GM12865 (cell line): ENCODE results near the gene ZNF674.

ENCODE experiments used
- DNase-seq: peaks from one replicate; pipeline ENCODE4 v3.0.0; 2010; ENCODE audit warnings: low read depth
- H3K4me3 ChIP-seq: 2 replicates; pipeline ENCODE4 v1.5.1; 2011; ENCODE audit warnings: mild to moderate bottlenecking, low read depth, low read length, control low read depth
- TF ChIP-seq, protein P1 (sequence below): IDR thresholded peaks from 2 replicates; pipeline ENCODE4 v1.5.1; 2011; ENCODE audit warnings: low read length, control low read depth, low read depth, inconsistent platforms; ENCODE audit not compliant: insufficient read depth; ENCODE audit errors: missing control alignments

ZNF674 gene

DNA sequence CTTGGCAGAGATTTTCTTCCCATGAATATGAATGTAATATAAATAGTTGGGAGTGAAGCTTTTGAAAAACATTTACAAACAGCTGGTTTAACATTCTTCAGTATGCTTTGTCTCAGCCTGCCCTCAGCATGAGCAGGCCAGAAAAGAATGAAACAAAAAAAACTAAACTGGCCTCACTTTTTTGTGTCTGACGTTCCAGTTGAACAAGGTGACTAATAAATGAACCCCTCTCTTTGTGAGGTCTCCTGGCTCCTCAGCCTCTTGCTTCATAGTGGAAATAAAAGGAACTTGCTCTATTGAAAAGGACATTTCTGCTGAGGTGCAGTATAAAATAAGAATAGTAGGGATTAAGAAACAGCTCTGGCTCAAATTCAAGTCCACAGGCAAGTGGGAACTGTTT, 37.7 kb upstream of the ZNF674 start:
- no peak for DNase-seq
- TF ChIP-seq, protein P1, sequence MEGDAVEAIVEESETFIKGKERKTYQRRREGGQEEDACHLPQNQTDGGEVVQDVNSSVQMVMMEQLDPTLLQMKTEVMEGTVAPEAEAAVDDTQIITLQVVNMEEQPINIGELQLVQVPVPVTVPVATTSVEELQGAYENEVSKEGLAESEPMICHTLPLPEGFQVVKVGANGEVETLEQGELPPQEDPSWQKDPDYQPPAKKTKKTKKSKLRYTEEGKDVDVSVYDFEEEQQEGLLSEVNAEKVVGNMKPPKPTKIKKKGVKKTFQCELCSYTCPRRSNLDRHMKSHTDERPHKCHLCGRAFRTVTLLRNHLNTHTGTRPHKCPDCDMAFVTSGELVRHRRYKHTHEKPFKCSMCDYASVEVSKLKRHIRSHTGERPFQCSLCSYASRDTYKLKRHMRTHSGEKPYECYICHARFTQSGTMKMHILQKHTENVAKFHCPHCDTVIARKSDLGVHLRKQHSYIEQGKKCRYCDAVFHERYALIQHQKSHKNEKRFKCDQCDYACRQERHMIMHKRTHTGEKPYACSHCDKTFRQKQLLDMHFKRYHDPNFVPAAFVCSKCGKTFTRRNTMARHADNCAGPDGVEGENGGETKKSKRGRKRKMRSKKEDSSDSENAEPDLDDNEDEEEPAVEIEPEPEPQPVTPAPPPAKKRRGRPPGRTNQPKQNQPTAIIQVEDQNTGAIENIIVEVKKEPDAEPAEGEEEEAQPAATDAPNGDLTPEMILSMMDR, result no peak
- H3K4me3 ChIP-seq, result no peak overlapping the region

DNA sequence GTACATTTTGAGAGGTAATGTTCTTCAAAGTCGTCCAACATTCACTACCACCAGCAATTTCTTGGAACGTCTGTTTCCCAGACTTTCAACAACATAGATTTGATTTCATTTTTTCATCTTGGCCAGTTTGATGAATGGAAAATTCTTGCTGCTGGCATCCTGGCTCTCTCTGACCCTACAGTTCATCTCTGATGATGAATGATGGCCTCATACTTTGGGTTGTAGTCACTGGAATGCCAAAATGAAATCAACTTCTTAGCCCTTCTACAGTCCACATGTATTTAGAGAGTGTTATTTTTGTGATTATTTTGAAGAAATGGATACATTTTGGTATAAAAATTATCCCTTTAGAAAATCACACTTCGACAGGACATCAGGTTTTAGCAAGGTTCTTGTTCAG, 37.1 kb upstream of the ZNF674 start:
- TF ChIP-seq, protein P1, result no peak
- H3K4me3 ChIP-seq, result no peak overlapping the region
- DNase-seq, result no peak

DNA sequence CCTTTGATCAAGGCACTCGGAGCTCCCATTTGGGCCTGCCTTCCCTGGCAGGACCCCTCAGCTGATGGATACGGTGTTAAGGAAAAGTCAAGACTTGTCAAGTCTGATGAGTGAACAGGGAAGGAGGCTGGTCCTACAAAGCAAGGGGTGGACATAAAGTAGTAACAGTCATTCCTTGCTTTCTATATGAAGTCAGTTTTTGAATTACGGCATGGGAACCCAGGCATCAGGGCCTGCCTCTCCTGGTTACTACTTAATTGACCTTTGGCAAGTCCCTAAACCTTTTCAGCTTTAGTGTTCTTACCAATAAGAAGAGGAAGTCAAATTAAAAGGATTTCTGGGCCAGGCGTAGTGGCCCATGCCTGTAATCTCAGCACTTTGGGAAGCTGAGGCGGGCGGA, 35.4 kb upstream of the ZNF674 start:
- no peak overlapping the region for H3K4me3 ChIP-seq
- peak; percentile 32 for DNase-seq
- TF ChIP-seq, protein P1, result no peak

DNA sequence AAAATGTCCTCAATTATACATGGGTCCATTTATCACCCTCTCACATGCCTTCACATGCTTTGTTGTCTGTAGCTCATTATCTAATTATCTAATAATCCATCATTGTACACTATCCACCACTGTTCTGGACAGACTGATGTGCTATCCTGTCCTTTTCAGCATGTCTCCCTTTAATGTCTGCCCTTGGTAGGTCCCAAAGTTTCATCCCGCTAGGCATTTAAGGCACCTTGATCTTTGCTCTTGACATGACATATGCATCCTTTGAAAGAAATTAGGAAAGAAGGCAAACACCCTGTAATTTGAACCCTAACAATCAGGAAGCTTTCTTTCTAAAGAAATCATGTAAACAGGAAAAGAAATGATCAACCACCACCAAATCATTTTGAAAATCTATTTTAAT, 34.0 kb upstream of the ZNF674 start:
- H3K4me3 ChIP-seq, result no peak overlapping the region
- DNase-seq, result no peak
- TF ChIP-seq, protein P1, result no peak

DNA sequence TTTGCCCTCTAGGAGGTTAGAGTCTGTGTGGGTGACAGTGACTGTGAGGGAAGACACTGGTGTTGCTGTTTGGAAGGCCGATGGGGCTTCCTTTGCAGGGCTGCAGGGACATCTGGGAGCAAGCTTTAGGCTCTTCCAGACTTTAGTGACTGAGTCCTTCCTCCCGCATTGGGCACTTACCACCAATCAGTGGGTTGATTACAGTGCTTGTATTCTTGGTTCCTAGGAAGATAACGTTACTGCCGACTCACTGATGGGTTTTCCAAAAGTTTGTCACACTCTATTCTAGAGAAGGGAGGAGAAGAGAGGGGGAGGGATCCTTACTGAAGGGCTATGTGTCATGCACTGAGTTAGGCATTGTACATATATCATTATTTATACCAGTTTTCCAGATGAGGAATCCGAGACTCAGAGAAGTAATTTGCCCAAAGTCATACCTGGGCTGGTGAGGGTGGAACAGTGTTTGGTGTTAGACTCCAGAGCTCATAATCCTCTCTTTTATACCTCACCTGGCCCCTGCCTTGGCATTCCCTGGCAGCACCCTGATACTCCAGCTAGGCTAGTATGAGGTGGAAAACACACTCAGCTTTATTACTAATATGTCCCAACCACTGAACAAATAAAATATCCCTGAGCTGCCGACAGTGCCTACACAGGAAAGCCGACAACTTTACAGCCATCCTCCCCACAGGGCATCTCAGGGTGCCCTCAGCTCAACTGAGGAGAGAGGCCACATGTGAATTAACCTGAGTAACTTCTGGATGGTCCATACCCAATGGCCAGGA, 32.2 kb upstream of the ZNF674 start:
- H3K4me3 ChIP-seq, result peak overlapping the region; percentile 56
- TF ChIP-seq, protein P1, result no peak
- DNase-seq, result no peak

DNA sequence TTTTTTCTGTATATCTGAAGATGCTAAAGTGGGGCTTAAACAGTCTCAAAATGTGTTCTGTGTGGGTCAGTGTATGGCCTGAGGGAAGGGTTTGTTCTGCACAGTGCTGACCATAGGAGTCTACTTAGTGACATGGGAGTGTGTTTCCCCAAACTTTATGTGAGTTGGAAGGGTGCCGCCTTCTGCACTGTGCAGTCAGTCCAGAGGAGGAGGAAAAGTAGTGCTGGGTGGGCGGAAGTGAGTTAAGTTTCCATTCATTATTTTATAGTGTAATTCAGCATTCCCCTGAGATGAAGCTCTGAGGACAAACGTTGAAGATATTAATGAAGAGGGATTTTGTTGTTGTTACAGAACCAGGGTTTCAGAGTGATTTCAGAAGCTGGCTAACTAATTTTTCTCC, 31.2 kb upstream of the ZNF674 start:
- TF ChIP-seq, protein P1, result no peak
- no peak for DNase-seq
- H3K4me3 ChIP-seq, result peak overlapping the region; percentile 56

DNA sequence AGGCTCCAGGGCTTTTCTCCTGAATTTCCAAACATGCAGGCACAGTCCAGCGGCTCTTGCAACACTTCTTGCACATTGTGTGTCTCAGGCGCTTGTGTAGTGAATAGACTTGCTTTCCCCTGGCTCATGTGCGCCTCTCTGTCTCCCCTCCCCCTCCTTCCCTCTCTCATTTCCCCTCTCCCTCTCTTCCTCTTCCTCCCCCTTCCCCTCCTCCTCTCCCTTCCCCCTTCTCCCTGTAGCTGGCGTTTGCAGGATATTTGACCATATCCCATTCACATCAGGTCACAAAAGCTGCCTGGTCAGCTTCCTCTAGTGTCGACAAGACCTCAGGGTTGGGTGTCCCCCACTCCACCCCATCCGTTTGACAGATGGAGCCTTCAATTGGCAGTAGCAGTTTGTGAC, 30.8 kb upstream of the ZNF674 start:
- H3K4me3 ChIP-seq, result peak overlapping the region; percentile 56
- no peak for DNase-seq
- TF ChIP-seq, protein P1, result no peak
